OCI-LY1 (cell line): ENCODE measurements around the gene PCDHGB5.

Experiments
- H2AFZ ChIP-seq: fragments of 200-600 bp; sonication (generic), shearing (Covaris generic); 2 replicates; pipeline ENCODE4 v1.6.0; 2014; ENCODE audit warnings: antibody characterized with exemption, mild to moderate bottlenecking, low read length
- H3F3A ChIP-seq: fragments of 200-600 bp; sonication (generic), shearing (Covaris generic); 2 replicates; pipeline ENCODE4 v1.6.0; 2014; ENCODE audit warnings: mild to moderate bottlenecking, antibody characterized with exemption, low read length, moderate library complexity; ENCODE audit not compliant: insufficient read depth
- H3K27ac ChIP-seq: fragments of 200-600 bp; sonication (generic); 2 replicates; pipeline ENCODE4 v1.5.1; 2014; ENCODE audit warnings: low read length, mixed run types, mild to moderate bottlenecking, low read depth; ENCODE audit not compliant: poor library complexity, severe bottlenecking
- H3K27me3 ChIP-seq: fragments of 200-600 bp; sonication (generic); 2 replicates; pipeline ENCODE4 v1.6.0; 2014; ENCODE audit warnings: antibody characterized with exemption, mild to moderate bottlenecking, low read length, moderate library complexity; ENCODE audit not compliant: insufficient read depth
- H3K36me3 ChIP-seq: fragments of 200-600 bp; sonication (generic); 2 replicates; pipeline ENCODE4 v1.6.1; 2014; ENCODE audit warnings: mild to moderate bottlenecking, antibody characterized with exemption, low read length, moderate library complexity, mixed read lengths; ENCODE audit not compliant: insufficient read depth
- H3K4me1 ChIP-seq: fragments of 200-600 bp; sonication (generic); 2 replicates; pipeline ENCODE4 v1.5.1; 2014; ENCODE audit warnings: mild to moderate bottlenecking, low read length, moderate library complexity; ENCODE audit not compliant: insufficient read depth, severe bottlenecking
- H3K4me2 ChIP-seq: fragments of 200-600 bp; sonication (generic), shearing (Covaris generic); 2 replicates; pipeline ENCODE4 v1.6.1; 2014; ENCODE audit warnings: low read length
- H3K4me3 ChIP-seq: fragments of 200-600 bp; sonication (generic); 2 replicates; pipeline ENCODE4 v1.5.1; 2014; ENCODE audit warnings: low read length, low read depth, mild to moderate bottlenecking, mixed read lengths; ENCODE audit not compliant: poor library complexity, severe bottlenecking
- H3K79me2 ChIP-seq: fragments of 200-600 bp; shearing (Covaris generic); 2 replicates; pipeline ENCODE4 v1.6.1; 2016; ENCODE audit warnings: mixed run types, low read length, mixed read lengths; ENCODE audit not compliant: insufficient read depth
- H3K9ac ChIP-seq: fragments of 200-600 bp; sonication (generic), shearing (Covaris generic); 2 replicates; pipeline ENCODE4 v1.6.1; 2014; ENCODE audit warnings: mild to moderate bottlenecking, low read length, mixed read lengths
- H3K9me2 ChIP-seq: fragments of 200-600 bp; sonication (generic), shearing (Covaris generic); 2 replicates; pipeline ENCODE4 v1.6.1; 2014; ENCODE audit warnings: low read depth, mild to moderate bottlenecking, low read length, mixed read lengths
- H3K9me3 ChIP-seq: fragments of 200-600 bp; shearing (Covaris generic); 2 replicates; pipeline ENCODE4 v1.6.1; 2014; ENCODE audit warnings: low read length, mixed read lengths
- H4K20me1 ChIP-seq: fragments of 200-600 bp; sonication (generic), shearing (Covaris generic); 2 replicates; pipeline ENCODE4 v1.6.0; 2016; ENCODE audit warnings: mild to moderate bottlenecking, low read length; ENCODE audit not compliant: insufficient read depth
- CTCF ChIP-seq: fragments of 200-600 bp; sonication (generic), shearing (Covaris generic); IDR thresholded peaks from 2 replicates; pipeline ENCODE4 v1.5.1; 2017; ENCODE audit warnings: mild to moderate bottlenecking, antibody characterized with exemption, low read length, moderate library complexity, mixed read lengths
- EZH2 ChIP-seq: fragments of 200-600 bp; sonication (generic), shearing (Covaris generic); IDR thresholded peaks from 2 replicates; pipeline ENCODE4 v1.8.0; 2017; ENCODE audit warnings: borderline replicate concordance, mixed run types, mild to moderate bottlenecking, antibody characterized with exemption, low read length, moderate library complexity, mixed read lengths

Gene PCDHGB5

GRCh38 chr5:141422742-141423291, 25.1 kb downstream of the PCDHGB5 start:
- peaks cover 21% of the 10 kb centered on the region for H3K9me3 ChIP-seq
- H3K4me1 ChIP-seq: no peaks in the 10 kb centered on the region
- no peaks in the 10 kb centered on the region for H4K20me1 ChIP-seq
- no peak overlapping the region for H3K4me3 ChIP-seq
- H3K27me3 ChIP-seq: no peaks in the 10 kb centered on the region
- H3F3A ChIP-seq: no peaks in the 10 kb centered on the region
- no peak overlapping the region for H3K9ac ChIP-seq
- no peak overlapping the region for H3K4me2 ChIP-seq
- no peaks in the 10 kb centered on the region for H3K9me2 ChIP-seq
- no peak for TF ChIP-seq CTCF
- no peak for TF ChIP-seq EZH2
- no peak overlapping the region for H3K27ac ChIP-seq
- no peaks in the 10 kb centered on the region for H3K36me3 ChIP-seq
- H3K79me2 ChIP-seq: no peaks in the 10 kb centered on the region
- H2AFZ ChIP-seq: no peak overlapping the region

- no peaks in the 10 kb centered on the region for H4K20me1 ChIP-seq
- no peaks in the 10 kb centered on the region for H3K9me2 ChIP-seq
- H2AFZ ChIP-seq: no peak overlapping the region
- H3K4me1 ChIP-seq: peaks cover 6% of the 10 kb centered on the region
- H3K4me3 ChIP-seq: no peak overlapping the region
- H3K79me2 ChIP-seq: no peaks in the 10 kb centered on the region
- H3K27me3 ChIP-seq: no peaks in the 10 kb centered on the region
- TF ChIP-seq EZH2: no peak
- no peak for TF ChIP-seq CTCF
- no peak overlapping the region for H3K4me2 ChIP-seq
- H3K9me3 ChIP-seq: no peaks in the 10 kb centered on the region
- no peak overlapping the region for H3K9ac ChIP-seq
- no peak overlapping the region for H3K27ac ChIP-seq
- H3K36me3 ChIP-seq: no peaks in the 10 kb centered on the region
- H3F3A ChIP-seq: no peaks in the 10 kb centered on the region
These were observed 30.2 kb downstream of the PCDHGB5 start for GRCh38 chr5:141427783-141428426.

GRCh38 chr5:141430332-141431113, 32.8 kb downstream of the PCDHGB5 start, which contains the start of gene PCDHGA12:
Gene PCDHGA12 (plus strand): TSS chr5:141430507. CDS start chr5:141430760, 253 bp downstream.
- Histone ChIP-seq H4K20me1 (no peaks in the 10 kb centered on the region), H3K27ac (no peak within 1 kb of the TSS), H3F3A (no peaks in the 10 kb centered on the region), H3K4me1 (peaks cover 6% of the 10 kb centered on the region), H2AFZ (peak within 1 kb of the TSS; percentile 74; the same call in 1 of the 2 replicates), H3K79me2 (no peaks in the 10 kb centered on the region), H3K9me2 (no peaks in the 10 kb centered on the region), H3K27me3 (no peaks in the 10 kb centered on the region), H3K4me3 (peak within 1 kb of the TSS; percentile 74), H3K36me3 (no peaks in the 10 kb centered on the region), H3K9me3 (0 out of 2 replicates have a peak, but pooled peaks cover 4% of the 10 kb centered on the region), H3K9ac (peak within 1 kb of the TSS; percentile 68), H3K4me2 (peak within 1 kb of the TSS; percentile 90)
- TF ChIP-seq EZH2 (no peak), CTCF (peak; percentile 67)
